PC-9 (cell line): ENCODE measurements around the gene RPS14.

Experiments used
- EZH2 ChIP-seq: fragments of 200-600 bp; sonication (generic); IDR thresholded peaks from 2 replicates; pipeline ENCODE4 v1.8.0; 2017; ENCODE audit warnings: antibody characterized with exemption, low read depth
- TF ChIP-seq, protein P1 (sequence below): fragments of 200-600 bp; sonication (generic); conservative IDR thresholded peaks from 2 replicates; pipeline ENCODE4 v1.6.1; 2017; ENCODE audit warnings: mixed run types, antibody characterized with exemption, mild to moderate bottlenecking, moderate library complexity

DNA sequence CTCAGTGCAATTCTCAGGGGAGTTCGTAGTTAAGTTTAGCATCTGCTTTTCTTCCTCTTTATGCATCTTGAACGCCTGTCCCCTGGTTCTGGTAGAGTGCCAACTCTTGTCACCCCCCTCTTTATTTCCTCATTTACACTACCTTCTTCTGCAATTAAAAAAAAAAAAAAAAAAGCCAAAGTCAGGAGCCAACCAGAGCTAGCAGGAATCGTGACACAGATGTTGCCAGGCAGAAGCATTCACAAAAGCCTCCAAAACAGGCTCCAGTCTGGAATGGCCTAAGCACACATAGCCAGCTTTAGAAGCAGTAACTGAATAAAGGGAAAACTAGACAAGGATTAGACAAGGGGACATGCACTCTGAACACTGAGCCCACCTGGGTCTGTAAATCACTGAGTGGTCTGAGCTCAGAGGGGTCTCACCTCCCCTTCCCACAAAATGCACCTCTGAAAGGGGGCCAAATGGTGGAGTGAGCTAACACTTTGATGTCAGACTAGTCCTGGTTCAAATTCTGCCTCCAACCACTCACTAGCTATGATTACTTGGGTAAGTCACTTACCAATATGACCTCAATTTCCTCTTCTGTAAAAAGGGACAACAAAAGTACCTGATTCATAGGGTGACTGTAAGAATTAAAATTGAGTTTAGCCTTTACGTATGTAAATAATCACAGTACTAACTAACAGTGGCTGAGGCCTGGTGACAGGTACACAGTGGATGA, 38.9 kb downstream of the RPS14 start:
- TF ChIP-seq, protein P1, sequence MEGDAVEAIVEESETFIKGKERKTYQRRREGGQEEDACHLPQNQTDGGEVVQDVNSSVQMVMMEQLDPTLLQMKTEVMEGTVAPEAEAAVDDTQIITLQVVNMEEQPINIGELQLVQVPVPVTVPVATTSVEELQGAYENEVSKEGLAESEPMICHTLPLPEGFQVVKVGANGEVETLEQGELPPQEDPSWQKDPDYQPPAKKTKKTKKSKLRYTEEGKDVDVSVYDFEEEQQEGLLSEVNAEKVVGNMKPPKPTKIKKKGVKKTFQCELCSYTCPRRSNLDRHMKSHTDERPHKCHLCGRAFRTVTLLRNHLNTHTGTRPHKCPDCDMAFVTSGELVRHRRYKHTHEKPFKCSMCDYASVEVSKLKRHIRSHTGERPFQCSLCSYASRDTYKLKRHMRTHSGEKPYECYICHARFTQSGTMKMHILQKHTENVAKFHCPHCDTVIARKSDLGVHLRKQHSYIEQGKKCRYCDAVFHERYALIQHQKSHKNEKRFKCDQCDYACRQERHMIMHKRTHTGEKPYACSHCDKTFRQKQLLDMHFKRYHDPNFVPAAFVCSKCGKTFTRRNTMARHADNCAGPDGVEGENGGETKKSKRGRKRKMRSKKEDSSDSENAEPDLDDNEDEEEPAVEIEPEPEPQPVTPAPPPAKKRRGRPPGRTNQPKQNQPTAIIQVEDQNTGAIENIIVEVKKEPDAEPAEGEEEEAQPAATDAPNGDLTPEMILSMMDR = no peak
- no peak for TF ChIP-seq EZH2
